M059J (cell line): Measurements from ENCODE around the gene SLC13A3. TPM values are rescaled to one million over a fixed set of nuclear protein-coding genes. Genes with fewer than 3 reads are reported as not detected.
A peak's percentile ranks its signal among the peaks of the same experiment; 100 is the strongest.

Source experiments
- DNase-seq: peaks from one replicate; pipeline ENCODE4 v3.0.0-alpha.2; 2012; ENCODE audit warnings: low read depth
- total RNA-seq: library from RNA; depleted of rRNA; stranded (reverse); fragments of >200 nt; shearing (Covaris generic); gene quantifications from 2 replicates; pipeline ENCODE4 v1.2.3, GENCODE V29; 2014

SLC13A3 gene
- total RNA-seq, 1 experiment from 2014 or later = not detected

DNA sequence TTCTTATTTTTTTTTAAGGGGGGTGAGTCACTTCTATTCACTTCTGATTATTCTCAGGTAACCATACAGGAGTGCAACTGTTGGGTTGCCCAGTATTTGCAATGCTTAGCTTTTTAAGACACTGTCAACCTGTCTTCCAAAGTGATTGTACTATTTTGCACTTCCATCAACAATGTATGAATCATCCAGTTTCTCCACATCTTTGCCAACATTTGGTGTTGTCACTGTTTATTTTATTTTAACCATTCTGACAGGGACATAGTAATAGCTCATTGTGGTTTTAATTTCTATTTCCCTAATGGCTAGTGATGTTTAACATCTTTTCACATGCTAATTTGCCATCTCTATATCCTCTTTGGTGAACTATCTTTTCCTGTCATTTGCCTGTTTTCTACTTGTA, 1.4 kb upstream of the SLC13A3 start:
- DNase-seq = peak; percentile 66

DNA sequence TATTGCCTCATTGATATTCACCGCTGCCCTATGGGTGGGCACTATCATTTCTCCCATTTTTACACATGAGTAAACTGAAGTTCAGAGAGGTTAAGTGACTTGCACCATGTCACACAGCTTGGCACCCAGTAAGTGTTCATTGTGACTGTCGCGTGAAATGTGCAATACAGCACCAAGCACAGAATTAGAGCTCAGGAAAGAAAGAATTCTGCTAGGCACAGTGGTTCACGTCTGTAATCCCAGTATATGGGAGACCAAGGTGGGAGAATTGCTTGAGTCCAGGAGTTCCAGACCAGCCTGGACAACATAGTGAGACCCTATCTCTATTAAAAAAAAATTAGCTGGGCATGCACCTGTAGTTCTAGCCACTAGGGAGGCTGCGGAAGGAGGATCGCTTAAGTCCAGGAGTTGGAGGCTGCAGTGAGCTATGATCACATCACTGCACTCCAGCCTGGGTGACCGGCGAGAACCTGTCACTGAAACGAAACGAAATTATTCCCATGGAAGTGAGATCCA, 626 bp downstream of the SLC13A3 start:
- DNase-seq = no peak

DNA sequence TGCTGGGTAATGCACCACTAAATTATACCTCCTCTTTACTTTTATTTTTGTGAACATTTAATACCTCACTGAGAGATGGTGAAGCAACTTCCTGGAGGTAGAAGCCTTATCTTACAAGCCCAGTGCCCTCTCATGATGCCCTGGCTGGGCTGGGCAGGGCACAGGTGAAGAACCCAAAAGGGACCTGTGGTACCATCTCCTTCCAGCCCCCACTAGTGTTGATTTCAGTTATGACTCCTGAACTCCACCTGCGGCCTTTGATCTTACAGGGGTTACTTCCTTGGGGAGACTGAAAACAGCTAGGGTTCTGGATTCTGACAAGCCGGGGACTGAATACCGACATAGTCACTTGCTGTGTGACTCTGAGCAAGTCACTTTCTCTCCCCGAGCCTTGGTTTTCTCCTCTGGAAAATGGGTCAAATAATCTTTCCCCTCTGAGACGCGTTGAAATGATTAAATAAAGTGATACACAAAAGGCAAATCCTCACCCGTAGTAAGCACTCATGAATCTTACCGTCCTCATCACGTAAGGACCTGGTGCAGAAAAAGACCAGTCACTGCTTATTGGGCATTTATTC, 1.2 kb downstream of the SLC13A3 start:
- DNase-seq = no peak

DNA sequence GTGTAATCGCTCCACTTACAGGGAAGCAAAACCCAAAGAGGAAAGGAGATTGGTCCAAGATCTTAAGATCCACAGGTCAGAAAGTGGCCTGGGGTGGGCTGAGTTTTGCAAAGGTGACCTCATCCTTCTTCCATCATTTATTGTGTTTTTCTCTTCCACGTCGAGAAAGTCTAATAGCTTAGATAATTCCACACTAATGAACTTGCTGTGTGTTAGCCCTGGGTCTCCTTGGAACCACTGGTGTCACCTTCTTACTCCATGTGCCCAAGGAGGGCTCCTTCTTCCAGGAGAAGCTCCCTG, 1.7 kb downstream of the SLC13A3 start:
- no peak for DNase-seq

DNA sequence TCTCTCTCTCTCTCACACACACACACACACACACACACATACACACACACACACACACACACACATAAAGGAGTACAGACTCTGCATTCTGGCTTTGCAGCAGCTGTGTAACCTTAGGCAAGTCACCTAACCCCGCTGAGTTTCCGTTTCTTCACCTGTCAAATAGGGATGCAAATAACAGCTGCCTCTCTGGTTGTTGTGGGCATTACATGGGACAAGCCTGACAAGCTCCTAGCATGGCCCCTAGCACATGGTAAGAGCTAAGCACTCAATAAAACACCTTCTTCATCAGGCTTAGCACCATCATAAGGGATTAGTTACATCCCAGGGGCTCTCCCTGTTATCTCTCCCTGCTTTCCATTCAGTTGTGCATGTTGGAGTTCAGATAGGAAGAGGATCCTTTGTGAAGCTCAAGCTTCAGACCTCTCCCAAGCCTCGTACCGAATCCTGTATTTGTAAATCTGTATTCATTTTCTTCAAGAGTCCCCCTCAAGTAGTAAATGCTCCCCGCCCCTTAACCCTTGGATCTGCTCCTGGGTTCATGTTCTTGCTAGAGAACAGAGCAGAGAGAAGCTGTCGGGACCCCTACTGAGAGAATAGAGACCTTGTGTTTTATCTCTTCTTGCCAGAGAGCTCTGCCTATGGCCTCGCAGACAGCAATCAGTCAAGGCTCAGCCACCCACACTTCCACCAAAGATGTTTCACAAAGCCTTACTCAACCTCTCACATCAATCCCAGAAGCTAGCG, 2.2 kb downstream of the SLC13A3 start:
- no peak for DNase-seq

DNA sequence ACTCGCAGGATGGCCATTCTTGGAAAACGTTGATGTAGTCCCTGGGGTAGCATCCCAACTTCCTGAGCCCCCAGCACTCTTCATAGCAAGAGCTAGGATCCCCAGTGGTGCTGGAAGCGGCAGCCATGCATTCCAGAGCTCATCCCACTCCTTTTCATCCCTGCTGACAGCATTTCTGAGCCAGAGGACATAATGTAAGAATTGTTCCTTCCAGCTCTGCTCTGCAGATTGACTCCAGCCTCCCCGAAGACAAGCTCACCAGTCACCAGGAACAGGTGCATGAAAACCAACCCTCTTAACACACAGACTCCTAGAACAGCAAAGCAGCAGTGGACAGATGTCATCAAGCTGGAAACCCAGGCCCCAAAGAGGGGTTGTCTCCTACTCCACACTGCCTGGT, 3.8 kb downstream of the SLC13A3 start:
- no peak for DNase-seq

DNA sequence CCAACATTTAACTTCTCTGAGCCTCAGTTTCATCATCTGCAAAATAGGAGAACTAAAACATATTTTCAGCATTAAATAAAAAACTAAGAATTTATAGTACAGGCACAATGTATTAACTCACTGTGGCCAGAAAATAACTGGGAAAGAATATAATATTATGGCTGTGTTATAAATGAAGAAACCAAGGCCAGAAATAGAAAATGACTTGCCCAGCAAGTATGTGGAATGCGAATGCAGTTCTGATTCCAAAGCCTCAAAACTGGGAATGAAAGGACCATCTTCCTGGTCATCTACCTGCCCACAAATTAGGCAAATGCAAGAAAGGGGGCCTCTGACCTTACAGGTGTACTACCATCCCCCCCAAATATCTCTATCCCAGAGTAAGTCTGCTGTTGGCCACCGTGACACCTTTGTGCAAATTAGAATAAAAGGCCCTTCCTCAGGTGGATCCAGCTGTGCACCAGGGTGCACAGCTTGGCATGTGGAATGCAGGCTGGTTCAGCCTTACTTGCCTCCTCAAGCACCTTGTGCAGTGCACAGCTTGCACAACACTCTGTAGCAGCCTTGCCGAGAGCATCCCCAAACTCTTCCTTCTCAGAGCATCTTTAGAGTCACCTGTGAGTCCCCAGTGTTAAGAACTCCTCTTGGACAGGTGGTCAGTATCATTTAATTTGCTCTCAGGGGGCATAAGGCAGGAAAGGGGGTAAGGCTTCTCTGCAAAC, 4.4 kb downstream of the SLC13A3 start:
- no peak for DNase-seq

DNA sequence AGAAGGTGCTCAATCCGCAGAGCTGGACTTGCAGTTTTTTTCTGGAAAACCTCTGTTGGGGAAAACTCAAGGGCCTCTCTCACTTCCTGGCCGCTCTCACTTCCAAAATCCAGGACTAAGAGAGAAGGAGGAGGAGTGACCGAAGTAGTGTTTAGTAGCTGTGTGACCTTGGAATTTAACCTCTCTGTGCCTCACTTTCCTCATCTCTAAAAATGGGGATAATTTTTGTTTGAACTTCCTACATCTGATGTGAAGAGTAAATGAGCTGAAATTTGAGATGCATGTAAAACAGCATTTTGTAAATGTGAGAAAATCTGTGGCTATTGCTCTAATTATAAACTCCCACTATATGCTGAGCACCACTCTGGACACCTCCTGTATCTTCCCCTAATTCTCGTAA, 5.1 kb downstream of the SLC13A3 start:
- no peak for DNase-seq

DNA sequence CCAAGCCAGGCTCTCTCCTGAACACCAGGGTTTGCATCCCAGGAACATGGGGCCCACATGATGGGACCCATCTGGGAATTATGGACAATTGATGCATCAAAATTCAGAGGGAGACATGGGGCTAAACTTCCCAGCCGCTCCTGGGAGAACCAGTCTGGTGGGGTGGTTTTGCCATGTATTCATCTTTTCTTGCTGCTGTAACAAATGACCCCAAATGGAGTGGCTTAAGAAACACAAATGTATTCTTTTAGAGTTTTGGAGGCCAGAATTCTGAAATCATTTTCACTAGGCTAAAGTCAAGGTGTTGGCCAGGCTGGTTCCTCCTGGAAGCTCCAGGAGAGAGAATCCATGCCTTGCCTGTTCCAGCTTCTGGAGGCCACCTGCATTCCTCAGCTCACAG, 6.5 kb downstream of the SLC13A3 start:
- no peak for DNase-seq

DNA sequence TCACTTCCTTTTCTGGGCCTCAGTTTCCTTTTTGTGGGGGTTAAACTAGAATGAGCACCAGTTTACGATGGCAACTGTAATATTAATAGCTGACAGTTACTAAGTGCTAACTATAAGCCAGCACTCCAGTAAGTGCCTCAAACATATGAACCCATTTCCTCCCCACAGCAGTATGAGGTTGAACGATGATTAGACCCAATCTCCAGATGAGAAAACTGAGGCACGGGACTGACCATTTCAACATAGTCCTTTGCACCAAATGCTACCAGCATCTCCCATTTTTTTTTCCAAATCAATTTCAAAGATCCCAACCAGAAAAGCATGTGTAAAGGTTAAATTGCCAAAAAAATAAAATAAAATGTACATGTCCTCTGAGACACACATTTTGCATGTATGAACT, 7.1 kb downstream of the SLC13A3 start:
- DNase-seq = no peak

DNA sequence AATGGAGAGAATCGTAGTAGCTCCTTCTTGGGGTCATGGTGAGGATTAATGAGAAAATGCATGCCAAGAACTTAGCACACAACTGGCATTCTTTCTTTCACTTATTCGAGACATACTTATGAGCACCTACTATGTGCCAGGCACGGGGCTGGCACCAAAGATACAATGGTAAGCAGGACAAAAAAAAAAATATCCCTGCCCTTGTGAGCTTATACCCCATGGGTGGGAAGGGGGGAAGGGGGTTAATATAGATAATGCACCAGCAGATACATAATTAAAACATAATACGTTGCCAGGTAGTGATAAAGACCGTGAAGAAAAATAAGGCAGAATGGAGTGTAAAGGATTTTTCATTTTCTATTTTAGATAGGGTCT, 8.3 kb downstream of the SLC13A3 start:
- DNase-seq = no peak

DNA sequence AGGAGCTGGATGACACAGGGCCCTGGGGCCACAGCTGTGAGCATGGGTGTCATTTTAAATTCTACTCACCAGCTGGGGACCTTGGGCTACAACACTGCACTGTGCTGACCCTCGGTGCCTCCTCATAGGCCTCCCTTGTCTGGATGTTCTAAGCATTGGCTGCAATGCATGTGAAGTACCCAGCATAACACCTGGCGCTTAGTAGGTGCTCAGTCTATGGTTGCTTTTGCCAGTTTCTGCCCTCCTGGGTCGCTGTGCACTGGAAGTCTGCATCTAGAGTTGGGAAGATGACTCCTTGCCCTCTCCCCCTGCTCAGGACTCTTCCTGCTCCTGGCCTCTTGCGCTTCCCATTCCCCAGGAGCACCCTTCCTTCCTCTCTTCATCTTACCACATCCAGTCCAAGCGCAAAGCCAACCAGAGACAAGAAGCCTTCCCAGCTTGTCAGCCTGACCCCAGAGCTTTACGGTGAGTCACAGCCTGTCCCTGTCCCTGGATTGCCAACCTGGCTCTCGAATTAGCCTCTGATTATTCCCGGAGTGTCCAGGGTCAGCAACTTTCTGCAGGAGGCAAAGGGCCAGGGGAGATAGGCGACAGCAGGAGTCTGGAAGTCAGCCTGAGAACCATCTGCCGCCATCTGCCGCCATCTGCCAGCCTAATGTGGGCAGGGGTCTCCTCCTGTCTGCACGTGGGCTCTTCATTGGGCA, 8.8 kb downstream of the SLC13A3 start:
- DNase-seq = no peak

DNA sequence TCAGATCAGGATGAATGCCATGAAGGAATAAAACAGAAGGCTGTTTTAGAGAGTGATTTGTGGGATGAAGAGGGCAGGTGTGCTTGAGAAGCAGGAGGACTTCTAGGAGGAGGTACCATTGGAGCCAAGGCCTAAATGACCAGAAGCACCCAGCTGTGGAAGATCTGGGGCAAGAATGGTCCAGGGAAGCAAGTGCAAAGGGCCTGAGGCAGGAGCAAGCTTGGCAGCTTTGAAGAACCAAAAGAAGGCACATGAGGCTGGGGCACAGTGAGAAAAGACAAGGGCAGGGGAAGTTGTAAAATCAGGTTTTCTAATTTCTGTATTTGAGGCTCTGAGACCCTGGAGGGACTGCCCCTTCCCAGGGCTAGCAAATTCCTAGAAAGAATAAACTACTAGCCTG, 9.8 kb downstream of the SLC13A3 start:
- no peak for DNase-seq

DNA sequence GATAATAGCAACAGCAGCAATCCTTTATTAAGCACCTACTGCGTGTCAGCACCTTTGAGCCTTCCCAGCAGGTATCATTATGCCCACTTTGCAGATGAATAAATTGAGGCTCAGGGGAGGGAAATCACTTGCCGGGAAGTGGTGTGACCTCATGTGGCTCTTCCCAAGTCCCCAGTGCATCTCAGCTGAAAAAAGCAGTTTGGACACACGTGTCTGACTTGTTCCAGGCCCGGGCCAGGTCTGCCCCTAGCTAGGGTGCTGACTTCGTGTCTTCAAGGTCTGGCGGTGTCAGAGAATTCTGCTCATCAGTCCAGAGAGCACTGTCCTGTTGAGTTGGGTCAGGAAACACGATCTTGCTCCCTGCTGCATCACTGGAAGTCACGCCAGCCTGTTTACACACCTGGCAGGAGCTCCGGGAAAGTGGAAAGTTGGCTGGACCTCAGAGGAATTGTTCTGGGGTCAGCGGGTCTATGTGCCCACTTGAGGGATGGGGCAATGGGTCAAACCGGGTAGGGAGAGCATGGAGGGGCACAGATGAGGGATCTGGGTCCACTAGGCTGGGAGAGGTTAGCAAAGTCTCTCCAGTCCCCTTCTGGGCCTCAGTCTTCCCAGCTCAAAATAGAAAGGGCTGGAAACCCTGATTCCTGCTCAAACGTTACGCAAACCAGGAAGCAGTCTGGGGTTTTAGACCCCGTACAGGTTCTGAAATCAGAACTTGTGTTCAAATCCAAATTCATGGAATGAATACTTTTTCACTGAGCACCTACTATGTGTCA, 10.5 kb downstream of the SLC13A3 start:
- DNase-seq = no peak

DNA sequence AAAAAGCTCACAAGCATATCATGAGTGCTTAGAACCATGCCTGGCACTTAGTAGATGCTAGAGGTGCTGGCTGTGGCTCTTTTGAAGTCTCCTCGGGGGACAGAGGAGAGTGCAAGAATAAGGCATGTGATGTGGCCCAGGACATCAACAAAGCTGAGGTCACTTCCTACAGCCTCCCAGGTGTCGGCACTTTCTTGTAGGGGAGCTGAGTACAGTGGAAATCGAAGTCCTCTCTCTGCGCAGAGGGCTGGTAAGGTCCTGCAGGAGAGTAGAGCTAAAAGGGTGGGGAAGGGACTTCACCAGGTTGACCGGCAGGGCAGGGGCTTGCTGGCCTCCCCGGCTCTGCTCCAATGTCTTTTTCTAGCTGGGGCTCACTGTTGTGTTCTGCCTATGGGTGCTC, 11.2 kb downstream of the SLC13A3 start:
- no peak for DNase-seq

DNA sequence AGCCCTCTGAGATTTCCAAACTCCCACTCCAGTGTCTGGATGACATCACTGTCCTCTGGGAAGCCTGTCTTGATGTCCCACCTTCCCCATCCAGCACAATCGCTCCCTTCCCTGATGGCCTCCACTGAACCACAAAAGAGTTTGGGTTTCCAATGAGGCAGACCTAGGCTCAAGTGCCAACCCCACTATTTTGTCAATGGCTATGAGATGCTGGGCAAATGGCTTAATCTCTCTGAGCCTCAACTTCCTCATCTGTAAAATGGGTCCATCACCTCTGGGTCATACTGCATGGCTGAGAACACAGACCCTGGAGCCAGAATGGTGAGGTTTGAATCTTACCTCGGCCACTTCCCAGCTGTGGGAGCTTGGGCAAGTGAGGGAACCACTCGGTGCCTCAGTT, 11.7 kb downstream of the SLC13A3 start:
- peak; percentile 12 for DNase-seq

DNA sequence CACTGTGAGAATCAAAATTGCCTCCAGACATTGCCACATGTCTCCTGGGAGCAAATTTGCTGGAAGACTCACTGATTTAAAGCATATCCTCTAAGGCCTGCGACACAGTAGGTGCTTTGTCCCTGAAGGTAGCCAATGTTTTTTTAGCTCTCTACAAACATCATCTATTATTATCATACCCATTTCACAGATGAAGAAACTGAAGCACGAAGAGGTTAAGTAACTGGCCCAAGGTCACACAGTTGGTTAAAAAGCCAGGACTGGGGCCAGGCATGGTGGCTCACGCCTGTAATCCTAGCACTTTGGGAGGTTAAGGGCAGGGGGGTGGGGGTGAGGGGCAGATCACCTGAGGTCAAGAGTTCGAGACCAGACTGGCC, 12.4 kb downstream of the SLC13A3 start:
- DNase-seq = no peak

DNA sequence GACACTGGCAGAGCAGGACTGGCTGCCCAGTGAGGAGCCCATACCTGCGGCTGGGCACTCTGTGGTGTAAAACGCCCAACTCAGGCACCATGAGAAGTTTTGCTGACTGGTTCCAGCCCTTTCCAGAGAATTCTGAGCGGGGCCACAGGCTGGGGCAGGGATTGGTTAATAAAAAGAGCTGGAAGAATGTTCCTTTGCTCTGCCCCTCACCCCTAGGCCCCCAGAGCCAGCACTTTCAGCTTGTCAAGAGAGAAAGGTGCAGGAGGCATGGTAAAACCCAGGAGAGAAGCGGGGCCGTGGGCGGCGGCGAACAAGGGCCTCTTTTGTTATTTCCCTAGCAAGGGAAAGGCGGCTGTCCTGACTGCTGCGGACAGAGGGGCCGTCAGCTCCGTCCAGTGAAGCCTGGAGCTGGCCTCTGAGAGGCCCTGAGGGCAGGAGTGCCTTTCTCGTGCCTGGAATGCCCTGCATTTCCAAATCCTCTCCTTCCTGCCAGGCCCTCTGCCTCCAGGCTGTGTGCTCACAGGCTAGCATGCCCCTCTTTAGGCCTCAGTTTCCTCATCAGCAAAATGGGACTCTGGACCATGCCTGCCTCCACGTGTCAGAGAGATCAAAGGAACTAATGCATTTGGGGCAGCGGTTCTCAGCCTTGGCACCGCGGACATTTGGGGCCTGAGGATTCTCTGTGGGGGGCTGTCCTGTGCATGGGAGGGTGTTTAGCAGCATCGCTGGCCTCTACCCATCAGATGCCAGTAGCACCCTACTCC, 12.9 kb downstream of the SLC13A3 start:
- no peak for DNase-seq

DNA sequence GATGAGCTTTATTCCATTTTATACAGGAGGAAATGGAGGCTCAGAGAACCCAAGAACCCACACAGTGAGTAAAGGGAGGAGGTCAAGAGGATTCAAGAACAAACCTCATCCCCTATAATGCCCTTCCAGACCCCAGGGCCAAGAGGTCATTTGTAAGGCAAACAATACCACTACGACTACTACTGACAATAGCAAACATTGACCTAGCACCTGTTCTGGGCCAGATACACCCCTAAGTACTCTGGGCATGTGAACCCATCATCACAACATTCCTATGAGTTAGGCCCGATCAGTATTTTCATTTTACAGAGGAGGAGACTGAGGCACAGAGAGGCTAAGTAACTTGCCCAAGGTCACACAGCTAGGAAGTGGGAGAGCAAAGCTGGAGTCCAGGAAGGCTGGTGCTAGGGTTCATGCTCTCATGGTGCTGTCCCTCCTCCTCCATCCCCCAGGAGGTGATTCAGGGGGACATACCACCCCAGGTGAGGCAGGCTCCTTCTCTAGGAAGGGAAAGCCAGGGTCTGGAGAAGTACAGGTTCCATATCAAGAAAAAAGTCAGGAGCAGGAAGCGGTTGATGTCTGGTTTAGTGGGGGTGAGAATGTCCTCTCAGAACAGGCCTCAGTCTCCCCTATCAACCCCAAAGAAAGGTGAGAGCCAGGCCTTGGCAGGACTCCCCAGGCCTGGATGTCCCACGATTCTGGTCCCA, 13.7 kb downstream of the SLC13A3 start:
- DNase-seq = no peak

DNA sequence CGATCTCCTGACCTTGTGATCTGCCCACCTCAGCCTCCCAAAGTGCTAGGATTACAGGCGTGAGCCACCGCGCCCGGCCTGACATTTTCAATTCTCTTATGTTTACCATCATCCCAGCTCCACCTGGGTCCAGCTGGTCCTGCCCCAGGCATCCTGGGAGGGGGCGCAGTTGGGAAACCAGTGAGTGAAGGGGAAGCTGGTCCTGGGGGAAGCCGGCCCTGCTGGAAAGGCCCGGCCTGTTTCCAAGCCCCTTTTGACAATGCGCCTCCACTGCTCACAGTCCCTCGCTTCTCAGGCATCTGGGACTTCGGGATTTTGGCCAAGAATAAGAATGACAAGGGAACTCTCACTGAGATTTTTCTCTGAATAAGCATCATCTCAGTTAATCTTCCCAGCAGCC, 14.2 kb downstream of the SLC13A3 start:
- DNase-seq = no peak
